SK-N-SH treated with all-trans-retinoic acid at 6 μM for 48 hours (cell line): ENCODE measurements around the gene FPR1.

Experiments used
- ESRRG ChIP-seq: fragments of 250-450 bp; sonication (Bioruptor Pico); IDR thresholded peaks from 2 replicates; pipeline ENCODE4 v1.6.1; 2021; ENCODE audit warnings: mild to moderate bottlenecking
- ISL1 ChIP-seq: fragments of 250-450 bp; sonication (Bioruptor Pico); IDR thresholded peaks from 2 replicates; pipeline ENCODE4 v2.1.2; 2022; ENCODE audit warnings: mild to moderate bottlenecking, moderate library complexity
- OSR1 ChIP-seq: fragments of 250-450 bp; sonication (Bioruptor Pico); IDR thresholded peaks from 2 replicates; pipeline ENCODE4 v1.8.0; 2022; ENCODE audit warnings: moderate library complexity, mild to moderate bottlenecking, inconsistent platforms
- RARB ChIP-seq: fragments of 250-450 bp; sonication (Bioruptor Pico); IDR thresholded peaks from 2 replicates; pipeline ENCODE4 v1.8.0; 2021; ENCODE audit warnings: mild to moderate bottlenecking, moderate library complexity
- SNAI2 ChIP-seq: fragments of 250-450 bp; sonication (Bioruptor Pico); IDR thresholded peaks from 2 replicates; pipeline ENCODE4 v1.5.0; 2020; ENCODE audit warnings: mild to moderate bottlenecking, moderate library complexity
- TF ChIP-seq, protein P1 (sequence below): fragments of 250-450 bp; sonication (Bioruptor Pico); IDR thresholded peaks from 2 replicates; pipeline ENCODE4 v1.8.0; 2020; ENCODE audit warnings: mild to moderate bottlenecking, moderate library complexity, borderline replicate concordance
- TF ChIP-seq, protein P2 (sequence below): fragments of 250-450 bp; sonication (Bioruptor Pico); IDR thresholded peaks from 2 replicates; pipeline ENCODE4 v1.5.0; 2020; ENCODE audit warnings: mild to moderate bottlenecking, moderate library complexity

DNA sequence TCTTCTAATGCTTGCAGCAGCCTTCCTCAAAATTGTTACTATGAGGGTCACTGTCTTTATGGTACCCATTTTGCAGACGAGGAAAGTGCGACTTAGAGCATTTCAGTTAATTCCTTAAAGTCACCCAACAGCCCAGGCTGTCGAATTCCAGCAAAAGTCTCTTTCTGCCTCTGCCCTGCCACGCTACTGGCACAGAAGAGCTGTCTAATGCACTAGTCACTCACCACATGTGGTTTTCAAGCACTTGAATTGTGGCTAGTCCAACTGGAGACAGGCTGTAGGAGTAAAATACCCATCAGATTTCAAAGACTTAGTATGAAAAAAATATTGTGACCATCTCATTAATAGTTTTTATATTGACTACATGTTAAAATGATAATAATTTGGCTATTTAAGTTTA is 1.7 kb downstream of the FPR1 start:
- no peak for TF ChIP-seq RARB (CRISPR knock-in tag)
- TF ChIP-seq ISL1 (CRISPR knock-in tag), result no peak
- TF ChIP-seq, protein P1, sequence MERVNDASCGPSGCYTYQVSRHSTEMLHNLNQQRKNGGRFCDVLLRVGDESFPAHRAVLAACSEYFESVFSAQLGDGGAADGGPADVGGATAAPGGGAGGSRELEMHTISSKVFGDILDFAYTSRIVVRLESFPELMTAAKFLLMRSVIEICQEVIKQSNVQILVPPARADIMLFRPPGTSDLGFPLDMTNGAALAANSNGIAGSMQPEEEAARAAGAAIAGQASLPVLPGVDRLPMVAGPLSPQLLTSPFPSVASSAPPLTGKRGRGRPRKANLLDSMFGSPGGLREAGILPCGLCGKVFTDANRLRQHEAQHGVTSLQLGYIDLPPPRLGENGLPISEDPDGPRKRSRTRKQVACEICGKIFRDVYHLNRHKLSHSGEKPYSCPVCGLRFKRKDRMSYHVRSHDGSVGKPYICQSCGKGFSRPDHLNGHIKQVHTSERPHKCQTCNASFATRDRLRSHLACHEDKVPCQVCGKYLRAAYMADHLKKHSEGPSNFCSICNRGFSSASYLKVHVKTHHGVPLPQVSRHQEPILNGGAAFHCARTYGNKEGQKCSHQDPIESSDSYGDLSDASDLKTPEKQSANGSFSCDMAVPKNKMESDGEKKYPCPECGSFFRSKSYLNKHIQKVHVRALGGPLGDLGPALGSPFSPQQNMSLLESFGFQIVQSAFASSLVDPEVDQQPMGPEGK (CRISPR knock-in tag), result no peak
- TF ChIP-seq ESRRG (CRISPR knock-in tag), result no peak
- no peak for TF ChIP-seq SNAI2 (CRISPR knock-in tag)
- TF ChIP-seq, protein P2, sequence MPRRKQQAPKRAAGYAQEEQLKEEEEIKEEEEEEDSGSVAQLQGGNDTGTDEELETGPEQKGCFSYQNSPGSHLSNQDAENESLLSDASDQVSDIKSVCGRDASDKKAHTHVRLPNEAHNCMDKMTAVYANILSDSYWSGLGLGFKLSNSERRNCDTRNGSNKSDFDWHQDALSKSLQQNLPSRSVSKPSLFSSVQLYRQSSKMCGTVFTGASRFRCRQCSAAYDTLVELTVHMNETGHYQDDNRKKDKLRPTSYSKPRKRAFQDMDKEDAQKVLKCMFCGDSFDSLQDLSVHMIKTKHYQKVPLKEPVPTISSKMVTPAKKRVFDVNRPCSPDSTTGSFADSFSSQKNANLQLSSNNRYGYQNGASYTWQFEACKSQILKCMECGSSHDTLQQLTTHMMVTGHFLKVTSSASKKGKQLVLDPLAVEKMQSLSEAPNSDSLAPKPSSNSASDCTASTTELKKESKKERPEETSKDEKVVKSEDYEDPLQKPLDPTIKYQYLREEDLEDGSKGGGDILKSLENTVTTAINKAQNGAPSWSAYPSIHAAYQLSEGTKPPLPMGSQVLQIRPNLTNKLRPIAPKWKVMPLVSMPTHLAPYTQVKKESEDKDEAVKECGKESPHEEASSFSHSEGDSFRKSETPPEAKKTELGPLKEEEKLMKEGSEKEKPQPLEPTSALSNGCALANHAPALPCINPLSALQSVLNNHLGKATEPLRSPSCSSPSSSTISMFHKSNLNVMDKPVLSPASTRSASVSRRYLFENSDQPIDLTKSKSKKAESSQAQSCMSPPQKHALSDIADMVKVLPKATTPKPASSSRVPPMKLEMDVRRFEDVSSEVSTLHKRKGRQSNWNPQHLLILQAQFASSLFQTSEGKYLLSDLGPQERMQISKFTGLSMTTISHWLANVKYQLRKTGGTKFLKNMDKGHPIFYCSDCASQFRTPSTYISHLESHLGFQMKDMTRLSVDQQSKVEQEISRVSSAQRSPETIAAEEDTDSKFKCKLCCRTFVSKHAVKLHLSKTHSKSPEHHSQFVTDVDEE (CRISPR knock-in tag), result no peak
- no peak for TF ChIP-seq OSR1 (CRISPR knock-in tag)
